Breast epithelium (tissue), 4 donors: ENCODE data around the gene ANKRD2. TPM values are rescaled to one million over a fixed set of nuclear protein-coding genes. Genes with fewer than 3 reads are reported as not detected.

ENCODE experiments used
- DNase-seq, 2 donors: peaks; one replicate each; pipeline ENCODE4 v3.0.0-alpha.2; 2019; ENCODE audit warnings: low spot score in 2 of 2
- H3K27ac ChIP-seq, 2 donors: fragments of 200-600 bp; sonication (generic) in 1 of 2; one replicate each; pipeline ENCODE4 v1.5.1; 2016 to 2019; ENCODE audit warnings: mild to moderate bottlenecking in 1 of 2
- H3K27me3 ChIP-seq, 2 donors: fragments of 200-600 bp; sonication (generic) in 1 of 2; one replicate each; pipeline versions ENCODE4 v1.5.1 to v1.6.0; 2017 to 2019; ENCODE audit warnings: control low read depth in 1 of 2, mild to moderate bottlenecking in 1 of 2
- H3K36me3 ChIP-seq: fragments of 200-600 bp; one replicate; pipeline ENCODE4 v1.5.1; 2019
- H3K4me1 ChIP-seq, 2 donors: fragments of 200-600 bp; sonication (generic); one replicate each; pipeline ENCODE4 v1.5.1; 2016 to 2019; ENCODE audit warnings: control low read depth in 1 of 2
- H3K4me3 ChIP-seq, 3 donors: fragments of 200-600 bp; sonication (generic); 1 replicate in 2 of 3; 2 replicates in 1 of 3; pipeline ENCODE4 v1.5.1; 2016 to 2019; ENCODE audit warnings: mild to moderate bottlenecking in 3 of 3, moderate library complexity in 2 of 3
- H3K9me3 ChIP-seq, 2 donors: fragments of 200-600 bp; sonication (generic) in 1 of 2; one replicate each; pipeline ENCODE4 v1.5.1; 2016 to 2019; ENCODE audit warnings: control low read depth in 1 of 2
- CTCF ChIP-seq, 3 donors: fragments of 450-650 bp; IDR thresholded peaks; one replicate each; pipeline ENCODE4 v1.5.1; 2016 to 2017; ENCODE audit warnings: antibody characterized with exemption in 3 of 3, mild to moderate bottlenecking in 3 of 3, moderate library complexity in 3 of 3
- POLR2A ChIP-seq: fragments of 450-650 bp; IDR thresholded peaks from one replicate; pipeline ENCODE4 v1.6.1; 2016; ENCODE audit warnings: antibody characterized with exemption, mild to moderate bottlenecking, moderate library complexity
- POLR2AphosphoS5 ChIP-seq, 3 donors: sonication (generic); formaldehyde crosslinking; IDR thresholded peaks; one replicate each; pipeline ENCODE4 v1.6.1; 2017; ENCODE audit warnings: antibody characterized with exemption in 3 of 3
- intact Hi-C: fragments of 100-400 bp; cut with DNase I; formaldehyde crosslinking; loops from one replicate; pipeline ENCODE4 v1.15.1; 2023; ENCODE audit warnings: low total_unique reads
- total RNA-seq, 3 donors: library from RNA; depleted of rRNA; stranded (reverse); fragments of >200 nt; gene quantifications; one replicate each; pipeline ENCODE4 v1.1.0, GENCODE V29; 2016

ANKRD2 gene
- total RNA-seq, 3 donors from 2014 or later: not detected

- no peak for TF ChIP-seq POLR2A
- TF ChIP-seq POLR2AphosphoS5 (IDR thresholded peaks at IDR 0.05): no peak
- TF ChIP-seq CTCF (IDR thresholded peaks at IDR 0.05): no peak
- DNase-seq: no peak
- no peaks in the 10 kb centered on the region for H3K4me1 ChIP-seq
- intact Hi-C loops: no loop called here
- no peak overlapping the region for H3K4me3 ChIP-seq
- no peak overlapping the region for H3K27ac ChIP-seq
- H3K27me3 ChIP-seq: no peaks in the 10 kb centered on the region
- no peaks in the 10 kb centered on the region for H3K9me3 ChIP-seq
- no peaks in the 10 kb centered on the region for H3K36me3 ChIP-seq
These were observed 14.6 kb downstream of the ANKRD2 start for GRCh38 chr10:97587183-97587582.

DNA sequence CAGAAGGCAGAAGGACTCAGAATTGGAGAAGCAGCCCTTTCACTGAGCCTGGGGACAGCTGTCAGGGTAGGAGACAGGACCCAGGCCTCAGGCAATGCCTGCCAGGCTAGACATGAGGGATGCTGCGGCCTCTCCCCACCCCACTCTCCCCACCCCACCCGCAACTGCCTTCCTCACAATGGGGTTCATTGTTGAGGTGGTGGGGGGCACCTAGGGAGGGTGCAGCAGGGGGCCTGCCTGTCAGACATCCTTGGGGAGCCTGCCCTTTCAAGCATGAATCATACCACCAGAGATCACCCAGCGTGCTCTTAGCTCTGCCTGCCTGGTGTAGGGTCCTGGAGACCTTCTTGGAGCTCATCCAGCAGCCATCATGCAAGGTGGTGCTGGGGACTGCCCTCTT is 16.9 kb downstream of the ANKRD2 start, which contains the start of gene C10orf62:
Gene C10orf62, plus strand, starts transcription at position 243 of the 400 bp plus-strand sequence. CDS start 177 bp downstream, outside the sequence.
- no peak for DNase-seq
- TF ChIP-seq POLR2A: no peak
- TF ChIP-seq POLR2AphosphoS5 (IDR thresholded peaks at IDR 0.05): no peak
- TF ChIP-seq CTCF (IDR thresholded peaks at IDR 0.05): no peak
- no peak within 1 kb of the TSS for H3K4me3 ChIP-seq
- H3K9me3 ChIP-seq: no peaks in the 10 kb centered on the region
- H3K27me3 ChIP-seq: no peaks in the 10 kb centered on the region
- H3K4me1 ChIP-seq: no peaks in the 10 kb centered on the region
- no peak within 1 kb of the TSS for H3K27ac ChIP-seq
- intact Hi-C loops: no loop called here
- no peaks in the 10 kb centered on the region for H3K36me3 ChIP-seq

DNA sequence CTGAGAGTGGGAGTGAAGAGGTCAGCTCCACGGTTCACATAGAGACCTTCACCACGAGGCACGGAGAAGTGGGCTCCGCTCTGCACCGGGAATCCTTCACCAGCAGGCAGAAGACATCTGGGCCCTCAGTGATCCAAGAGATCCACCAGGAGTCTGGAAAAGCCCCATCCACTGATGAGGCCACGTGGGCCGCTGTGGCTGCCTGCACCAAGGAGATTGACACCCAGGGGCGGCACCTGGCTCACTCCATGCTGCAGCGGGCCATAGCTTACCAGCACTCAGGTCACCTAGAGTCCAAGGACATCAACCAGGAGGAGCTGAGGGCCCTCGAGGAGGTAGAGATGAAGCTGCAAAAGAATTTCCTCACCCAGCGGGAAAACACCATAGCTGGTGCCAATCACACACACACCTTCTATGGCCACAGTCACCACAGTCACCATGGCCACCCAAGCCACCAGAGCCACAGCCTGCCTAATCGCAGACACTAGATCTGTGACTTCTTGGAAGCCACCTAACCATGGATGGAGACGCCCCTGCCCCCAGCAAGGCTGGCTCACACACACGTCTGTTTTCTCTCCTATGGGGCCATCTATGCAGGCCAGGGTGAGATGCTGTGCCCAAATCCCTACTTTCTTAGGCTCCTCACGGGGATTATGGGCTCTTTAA is 17.6 kb downstream of the ANKRD2 start:
- TF ChIP-seq CTCF (IDR thresholded peaks at IDR 0.05) (no peak), POLR2AphosphoS5 (IDR thresholded peaks at IDR 0.05) (no peak), POLR2A (no peak)
- Histone ChIP-seq H3K27me3 (no peaks in the 10 kb centered on the region), H3K9me3 (no peaks in the 10 kb centered on the region), H3K4me1 (no peaks in the 10 kb centered on the region), H3K4me3 (no peak overlapping the region), H3K36me3 (no peaks in the 10 kb centered on the region), H3K27ac (no peak overlapping the region)
- DNase-seq: no peak
- intact Hi-C loops: no loop called here

- TF ChIP-seq CTCF (IDR thresholded peaks at IDR 0.05): no peak
- TF ChIP-seq POLR2AphosphoS5 (IDR thresholded peaks at IDR 0.05): no peak
- no peak for TF ChIP-seq POLR2A
- Histone ChIP-seq H3K27me3 (no peaks in the 10 kb centered on the region), H3K27ac (no peak overlapping the region), H3K4me1 (no peaks in the 10 kb centered on the region), H3K9me3 (no peaks in the 10 kb centered on the region), H3K4me3 (no peak overlapping the region), H3K36me3 (no peaks in the 10 kb centered on the region)
- intact Hi-C loops: no loop called here
- DNase-seq: no peak
These were observed 18.3 kb downstream of the ANKRD2 start for GRCh38 chr10:97590748-97591495.

DNA sequence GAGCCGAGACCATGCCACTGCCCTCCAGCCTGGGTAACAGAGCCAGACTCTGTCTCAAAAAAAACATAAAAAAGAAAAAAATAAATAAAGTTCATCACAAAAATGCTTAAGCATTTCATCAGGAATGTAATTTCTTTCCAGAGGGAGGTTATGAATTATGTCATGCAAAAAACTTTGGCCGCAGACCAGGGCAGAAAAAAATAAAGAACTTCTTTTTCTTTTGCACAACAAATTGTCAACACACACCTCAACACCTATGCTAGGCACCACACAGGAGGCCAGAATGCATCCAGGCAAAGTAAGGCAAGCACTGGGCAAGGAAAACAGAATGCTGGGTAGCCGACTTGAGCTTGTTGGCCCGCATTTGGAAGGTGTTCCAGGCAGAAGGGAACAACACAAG is 20.8 kb downstream of the ANKRD2 start:
- intact Hi-C loops: no loop called here
- TF ChIP-seq POLR2A (no peak), CTCF (IDR thresholded peaks at IDR 0.05) (no peak), POLR2AphosphoS5 (IDR thresholded peaks at IDR 0.05) (no peak)
- no peak overlapping the region for H3K4me3 ChIP-seq
- no peaks in the 10 kb centered on the region for H3K9me3 ChIP-seq
- H3K27me3 ChIP-seq: no peaks in the 10 kb centered on the region
- H3K4me1 ChIP-seq: no peaks in the 10 kb centered on the region
- peak overlapping the region in 1 of 2 donors; percentile 20 for H3K27ac ChIP-seq
- no peaks in the 10 kb centered on the region for H3K36me3 ChIP-seq
- no peak for DNase-seq
